CD8-positive, alpha-beta memory T cell (primary cell): ENCODE measurements around the gene MYCBP2. TPM values are rescaled to one million over a fixed set of nuclear protein-coding genes. Genes with fewer than 3 reads are reported as not detected.

Experiments
- CTCF ChIA-PET: fragments of 350-600 bp; sonication (Branson Sonifier 250); formaldehyde crosslinking; loops from one replicate; lab custom pipeline; 2021; ENCODE audit warnings: antibody characterized with exemption; lab: Charles Lee
- POLR2A ChIA-PET: fragments of 350-600 bp; sonication (Branson Sonifier 250); formaldehyde crosslinking; loops from one replicate; lab custom pipeline; 2021; ENCODE audit warnings: antibody characterized with exemption; lab: Charles Lee
- DNase-seq, 5 donors: peaks; one replicate each; pipeline versions ENCODE4 v3.0.0 to v3.0.0-alpha.2; 2020 to 2022; ENCODE audit warnings: mixed read lengths in 1 of 5
- H3K27ac ChIP-seq: one replicate; pipeline ENCODE4 v1.7.0; 2013; ENCODE audit warnings: low read depth, mild to moderate bottlenecking, low read length, moderate library complexity
- H3K27me3 ChIP-seq: 2 replicates; pipeline ENCODE4 v1.7.0; 2013; ENCODE audit warnings: low read length, mild to moderate bottlenecking; ENCODE audit not compliant: insufficient read depth, poor library complexity, severe bottlenecking
- H3K36me3 ChIP-seq: 2 replicates; pipeline ENCODE4 v1.7.0; 2013; ENCODE audit warnings: mild to moderate bottlenecking, low read length, moderate library complexity; ENCODE audit not compliant: insufficient read depth
- H3K4me1 ChIP-seq: 2 replicates; pipeline ENCODE4 v1.7.0; 2013; ENCODE audit warnings: mild to moderate bottlenecking, low read length, moderate library complexity; ENCODE audit not compliant: insufficient read depth
- H3K4me3 ChIP-seq: 2 replicates; pipeline ENCODE4 v1.7.0; 2013; ENCODE audit warnings: mild to moderate bottlenecking, low read length
- H3K9me3 ChIP-seq: 2 replicates; pipeline ENCODE4 v1.7.0; 2013; ENCODE audit warnings: mild to moderate bottlenecking, low read length
- H3K27ac Mint-ChIP-seq, 8 donors: one replicate each; pipeline ENCODE4 v1.8.0; 2020 to 2021; ENCODE audit warnings: mixed read lengths in 8 of 8, mild to moderate bottlenecking in 6 of 8, inconsistent platforms in 3 of 8, moderate library complexity in 3 of 8
- H3K27me3 Mint-ChIP-seq, 2 donors: one replicate each; pipeline ENCODE4 v1.8.0; 2020 to 2021; ENCODE audit warnings: mixed read lengths in 2 of 2, mild to moderate bottlenecking in 1 of 2, moderate library complexity in 1 of 2
- H3K36me3 Mint-ChIP-seq, 3 donors: one replicate each; pipeline ENCODE4 v1.8.0; 2020 to 2021; ENCODE audit warnings: mixed read lengths in 3 of 3, inconsistent platforms in 1 of 3, mild to moderate bottlenecking in 1 of 3
- H3K4me1 Mint-ChIP-seq, 3 donors: one replicate each; pipeline ENCODE4 v1.8.0; 2020 to 2021; ENCODE audit warnings: mixed read lengths in 3 of 3, inconsistent platforms in 1 of 3, mild to moderate bottlenecking in 1 of 3
- H3K4me3 Mint-ChIP-seq, 7 donors: one replicate each; pipeline ENCODE4 v1.8.0; 2020 to 2021; ENCODE audit warnings: mixed read lengths in 7 of 7, mild to moderate bottlenecking in 6 of 7, moderate library complexity in 4 of 7, inconsistent platforms in 2 of 7
- H3K9me3 Mint-ChIP-seq, 5 donors: one replicate each; pipeline ENCODE4 v1.8.0; 2020 to 2022; ENCODE audit warnings: mixed read lengths in 5 of 5, mild to moderate bottlenecking in 3 of 5, moderate library complexity in 2 of 5, inconsistent platforms in 1 of 5
- polyA plus RNA-seq: library from polyadenylated mRNA; unstranded; fragments of 300-500 nt; fragmentation: Illumina TruSeq; gene quantifications from one replicate; pipeline ENCODE4 v1.2.3, GENCODE V29; 2021
- total RNA-seq, 2 experiments: library from RNA; stranded (reverse); gene quantifications; one replicate each; pipeline ENCODE4 v1.2.3, GENCODE V29; 2021

The MYCBP2 gene
- total and polyA plus RNA-seq, 3 experiments from 2014 or later, result 44.6 to 111 (median 110) TPM

DNA sequence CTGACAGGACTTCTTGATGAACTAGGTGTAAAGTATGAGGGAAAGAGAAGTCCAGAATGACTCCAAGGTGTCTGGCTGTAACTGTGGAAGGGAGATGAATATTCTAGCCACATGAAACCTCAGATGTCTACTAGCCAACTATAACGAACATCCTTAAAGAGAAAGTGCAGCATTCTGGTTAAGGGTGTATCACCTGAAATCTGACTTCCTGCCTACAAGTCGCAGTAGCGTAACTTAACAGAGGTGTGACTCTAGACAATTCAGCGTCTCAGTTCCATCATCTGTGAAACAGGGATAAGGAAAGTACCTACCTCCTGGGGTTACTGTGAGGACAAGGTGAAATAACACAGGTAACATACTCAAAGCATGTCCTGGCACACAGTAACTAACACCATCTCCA is 154.2 kb downstream of the MYCBP2 start:
- H3K27ac Mint-ChIP-seq, result peak overlapping the region in 6 of 8 donors; percentile 42 to 92 (median 76)
- no peaks in the 10 kb centered on the region for H3K9me3 Mint-ChIP-seq
- H3K27me3 Mint-ChIP-seq, result no peaks in the 10 kb centered on the region
- CTCF ChIA-PET, result no interaction called here
- peaks cover 16 to 76% (median 26%) of the 10 kb centered on the region in 3 donors for H3K36me3 Mint-ChIP-seq
- no peak overlapping the region for H3K4me3 ChIP-seq
- peaks cover 13 to 21% (median 18%) of the 10 kb centered on the region in 3 donors for H3K4me1 Mint-ChIP-seq
- no peaks in the 10 kb centered on the region for H3K27me3 ChIP-seq
- no peak overlapping the region for H3K4me3 Mint-ChIP-seq
- H3K9me3 ChIP-seq, result no peaks in the 10 kb centered on the region
- peaks cover 48% of the 10 kb centered on the region for H3K36me3 ChIP-seq
- POLR2A ChIA-PET, result no interaction called here
- H3K27ac ChIP-seq, result no peak overlapping the region
- DNase-seq, result no peak
- H3K4me1 ChIP-seq, result no peaks in the 10 kb centered on the region

DNA sequence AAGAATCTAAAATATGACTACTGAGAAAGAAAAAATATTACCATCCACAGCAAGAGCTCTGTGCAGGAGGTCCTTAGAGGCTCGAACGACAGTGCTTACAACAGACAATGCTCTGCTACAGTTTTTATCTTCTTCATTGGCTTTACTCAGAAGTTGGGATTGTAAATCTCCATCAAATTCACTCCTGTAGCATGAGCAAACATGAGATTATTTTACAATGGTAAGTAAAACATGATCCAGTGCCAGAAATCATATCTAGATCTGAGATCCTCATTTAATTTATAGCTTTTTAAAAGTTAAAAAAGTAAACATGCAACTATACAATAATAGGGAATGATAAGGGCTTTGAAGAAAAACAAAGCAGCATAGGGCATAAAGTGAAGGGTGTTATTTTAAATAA is 155.4 kb downstream of the MYCBP2 start:
- Histone ChIP-seq H3K9me3 (no peaks in the 10 kb centered on the region), H3K4me1 (no peaks in the 10 kb centered on the region), H3K27ac (no peak overlapping the region), H3K27me3 (no peaks in the 10 kb centered on the region), H3K4me3 (no peak overlapping the region), H3K36me3 (peaks cover 45% of the 10 kb centered on the region)
- H3K36me3 Mint-ChIP-seq, result peaks cover 16 to 75% (median 27%) of the 10 kb centered on the region in 3 donors
- no peaks in the 10 kb centered on the region for H3K27me3 Mint-ChIP-seq
- DNase-seq, result no peak
- ChIA-PET CTCF (interaction anchor here (1.1 kb wide), 1 partner anchor 307 kb away, joined by 3 read pairs; no protein-coding TSS in a partner anchor), POLR2A (no interaction called here)
- H3K4me1 Mint-ChIP-seq, result peaks cover 14 to 26% (median 25%) of the 10 kb centered on the region in 3 donors
- H3K9me3 Mint-ChIP-seq, result no peaks in the 10 kb centered on the region
- H3K27ac Mint-ChIP-seq, result peak overlapping the region in 1 of 8 donors; percentile 43
- no peak overlapping the region for H3K4me3 Mint-ChIP-seq

- no peaks in the 10 kb centered on the region for H3K4me1 ChIP-seq
- H3K27ac ChIP-seq, result no peak overlapping the region
- no peak overlapping the region for H3K4me3 ChIP-seq
- H3K9me3 ChIP-seq, result no peaks in the 10 kb centered on the region
- ChIA-PET POLR2A (no interaction called here), CTCF (no interaction called here)
- Mint-ChIP-seq H3K9me3 (no peaks in the 10 kb centered on the region), H3K4me1 (peaks cover 15 to 21% (median 19%) of the 10 kb centered on the region in 3 donors), H3K27me3 (no peaks in the 10 kb centered on the region), H3K36me3 (peaks cover 31 to 83% (median 46%) of the 10 kb centered on the region in 3 donors), H3K4me3 (no peak overlapping the region), H3K27ac (no peak overlapping the region)
- no peaks in the 10 kb centered on the region for H3K27me3 ChIP-seq
- DNase-seq, result no peak
- peaks cover 49% of the 10 kb centered on the region for H3K36me3 ChIP-seq
These were observed 158.7 kb downstream of the MYCBP2 start for GRCh38 chr13:77168237-77168636.

- no peak for DNase-seq
- Histone ChIP-seq H3K27me3 (no peaks in the 10 kb centered on the region), H3K27ac (no peak overlapping the region), H3K4me3 (no peak overlapping the region), H3K4me1 (no peaks in the 10 kb centered on the region), H3K9me3 (no peaks in the 10 kb centered on the region), H3K36me3 (peaks cover 23% of the 10 kb centered on the region)
- Mint-ChIP-seq H3K27ac (no peak overlapping the region), H3K9me3 (no peaks in the 10 kb centered on the region), H3K4me3 (no peak overlapping the region), H3K27me3 (no peaks in the 10 kb centered on the region), H3K4me1 (peaks cover 3 to 6% (median 3%) of the 10 kb centered on the region in 3 donors), H3K36me3 (peaks cover 4 to 75% (median 26%) of the 10 kb centered on the region in 3 donors)
- POLR2A ChIA-PET, result no interaction called here
- CTCF ChIA-PET, result no interaction called here
These were observed 176.2 kb downstream of the MYCBP2 start for GRCh38 chr13:77150651-77151050.

DNA sequence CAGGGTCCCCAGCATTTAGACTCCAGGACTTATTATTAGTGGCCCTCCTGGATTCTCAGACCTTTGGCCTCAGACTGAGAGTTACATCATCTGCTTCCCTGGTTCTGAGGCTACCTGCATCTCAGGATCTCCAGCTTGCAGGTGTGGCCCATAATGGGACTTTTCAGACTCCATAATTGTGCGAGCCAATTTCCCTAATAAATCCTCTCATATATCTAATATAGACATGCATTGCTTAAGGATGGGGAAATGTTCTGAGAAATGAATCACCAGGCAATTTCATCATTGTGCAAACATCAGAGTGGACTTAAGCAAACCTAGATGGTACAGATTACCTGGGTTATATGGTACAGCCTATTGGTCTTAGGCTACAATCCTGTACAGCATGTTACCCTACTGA is 183.5 kb downstream of the MYCBP2 start:
- Mint-ChIP-seq H3K9me3 (no peaks in the 10 kb centered on the region), H3K36me3 (peaks cover 11 to 82% (median 30%) of the 10 kb centered on the region in 3 donors), H3K27me3 (no peaks in the 10 kb centered on the region), H3K27ac (peak overlapping the region in 1 of 8 donors; percentile 17), H3K4me3 (no peak overlapping the region), H3K4me1 (no peaks in the 10 kb centered on the region)
- Histone ChIP-seq H3K36me3 (peaks cover 33% of the 10 kb centered on the region), H3K27ac (no peak overlapping the region), H3K27me3 (no peaks in the 10 kb centered on the region), H3K4me1 (no peaks in the 10 kb centered on the region), H3K9me3 (no peaks in the 10 kb centered on the region), H3K4me3 (no peak overlapping the region)
- CTCF ChIA-PET, result no interaction called here
- DNase-seq, result no peak
- POLR2A ChIA-PET, result no interaction called here

DNA sequence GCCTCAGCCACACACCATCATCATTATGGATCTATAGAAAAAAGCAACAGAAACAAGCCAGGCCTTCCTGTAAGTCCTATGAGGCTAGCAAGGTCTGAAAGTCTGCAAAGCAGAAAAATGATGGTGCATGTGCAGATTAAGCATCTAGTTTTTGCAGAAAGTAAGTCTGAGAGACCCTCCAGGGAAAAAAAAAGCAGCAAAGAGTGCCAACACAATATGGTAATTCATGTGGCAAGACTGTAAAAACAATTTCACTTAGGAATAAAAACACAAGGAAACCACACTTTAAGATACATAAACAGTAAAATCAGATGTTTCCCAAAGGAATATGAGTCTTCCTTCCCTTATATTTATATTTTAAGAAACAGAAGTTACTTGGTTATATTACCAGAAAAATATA is 187.6 kb downstream of the MYCBP2 start:
- Histone ChIP-seq H3K9me3 (no peaks in the 10 kb centered on the region), H3K4me1 (no peaks in the 10 kb centered on the region), H3K27ac (no peak overlapping the region), H3K4me3 (no peak overlapping the region), H3K27me3 (no peaks in the 10 kb centered on the region), H3K36me3 (peaks cover 26% of the 10 kb centered on the region)
- Mint-ChIP-seq H3K4me3 (no peak overlapping the region), H3K36me3 (peaks cover 19 to 84% (median 35%) of the 10 kb centered on the region in 3 donors), H3K4me1 (peaks cover 0 to 7% (median 3%) of the 10 kb centered on the region in 3 donors), H3K27ac (no peak overlapping the region), H3K9me3 (no peaks in the 10 kb centered on the region), H3K27me3 (no peaks in the 10 kb centered on the region)
- DNase-seq, result no peak
- CTCF ChIA-PET, result no interaction called here
- POLR2A ChIA-PET, result no interaction called here

- no peaks in the 10 kb centered on the region for H3K27me3 ChIP-seq
- POLR2A ChIA-PET, result no interaction called here
- H3K4me3 ChIP-seq, result no peak overlapping the region
- CTCF ChIA-PET, result no interaction called here
- Mint-ChIP-seq H3K4me1 (peaks cover 0 to 7% (median 5%) of the 10 kb centered on the region in 3 donors), H3K9me3 (no peaks in the 10 kb centered on the region), H3K36me3 (peaks cover 16 to 84% (median 35%) of the 10 kb centered on the region in 3 donors), H3K27me3 (no peaks in the 10 kb centered on the region), H3K4me3 (no peak overlapping the region), H3K27ac (no peak overlapping the region)
- H3K9me3 ChIP-seq, result no peaks in the 10 kb centered on the region
- H3K27ac ChIP-seq, result no peak overlapping the region
- H3K36me3 ChIP-seq, result peaks cover 22% of the 10 kb centered on the region
- no peak for DNase-seq
- no peaks in the 10 kb centered on the region for H3K4me1 ChIP-seq
These were observed 188.1 kb downstream of the MYCBP2 start for GRCh38 chr13:77138813-77139212.

- Mint-ChIP-seq H3K9me3 (no peaks in the 10 kb centered on the region), H3K27ac (peak overlapping the region in 2 of 8 donors; percentile 2 to 30), H3K4me3 (no peak overlapping the region), H3K36me3 (peaks cover 10 to 83% (median 44%) of the 10 kb centered on the region in 3 donors), H3K27me3 (no peaks in the 10 kb centered on the region), H3K4me1 (peaks cover 0 to 11% (median 7%) of the 10 kb centered on the region in 3 donors)
- H3K9me3 ChIP-seq, result no peaks in the 10 kb centered on the region
- no peak for DNase-seq
- peaks cover 14% of the 10 kb centered on the region for H3K36me3 ChIP-seq
- ChIA-PET POLR2A (no interaction called here), CTCF (no interaction called here)
- H3K4me3 ChIP-seq, result no peak overlapping the region
- no peaks in the 10 kb centered on the region for H3K27me3 ChIP-seq
- no peak overlapping the region for H3K27ac ChIP-seq
- H3K4me1 ChIP-seq, result no peaks in the 10 kb centered on the region
These were observed 189.9 kb downstream of the MYCBP2 start for GRCh38 chr13:77136902-77137420.
